SK-N-SH (cell line): ENCODE data around the gene HOXA4. TPM values are rescaled to one million over a fixed set of nuclear protein-coding genes. Genes with fewer than 3 reads are reported as not detected.

Experiments
- CTCF ChIA-PET: fragments of 300-600, 350-600 bp; formaldehyde crosslinking; extraction: SDS; loops from one replicate; lab custom pipeline; 2021; lab: Yijun Ruan, JAX
- POLR2A ChIA-PET: fragments of 350-600 bp; sonication (Branson Sonifier 250); formaldehyde crosslinking; extraction: SDS; loops from one replicate; lab custom pipeline; 2020; ENCODE audit warnings: antibody characterized with exemption, inconsistent platforms; lab: Yijun Ruan, JAX
- DNase-seq: peaks from one replicate; pipeline ENCODE4 v3.0.0; 2012
- H2AFZ ChIP-seq: fragments of 200-600 bp; sonication (generic); 2 replicates; pipeline ENCODE4 v1.8.1; 2016; ENCODE audit warnings: antibody characterized with exemption, mild to moderate bottlenecking, low read depth
- H3F3A ChIP-seq: fragments of 200-600 bp; sonication (generic); replicated peaks from 2 replicates; pipeline ENCODE3; 2016; ENCODE audit warnings: antibody characterized with exemption, mild to moderate bottlenecking; ENCODE audit not compliant: insufficient read depth
- H3K27ac ChIP-seq, 2 experiments: fragments of 200-500 bp in 1 of 2; fragments of 200-600 bp in 1 of 2; sonication (Bioruptor generic) in 1 of 2; sonication (generic), shearing (Covaris generic) in 1 of 2; 2 replicates each; pipeline versions ENCODE4 v1.5.1 to v1.6.1; 2014 to 2016; ENCODE audit warnings: low read depth in 2 of 2, inconsistent platforms in 1 of 2, low read length in 1 of 2, mild to moderate bottlenecking in 1 of 2, mixed read lengths in 1 of 2
- H3K27me3 ChIP-seq: fragments of 200-600 bp; sonication (generic), shearing (Covaris generic); 2 replicates; pipeline ENCODE4 v1.6.1; 2016; ENCODE audit warnings: mixed run types; ENCODE audit not compliant: insufficient read depth
- H3K36me3 ChIP-seq, 2 experiments: fragments of 200-500 bp in 1 of 2; fragments of 200-600 bp in 1 of 2; sonication (Bioruptor generic) in 1 of 2; sonication (generic) in 1 of 2; replicated peaks in 1 of 2; 2 replicates each; pipeline versions ENCODE3 to v1.5.1; 2014 to 2016; ENCODE audit warnings: low read length in 1 of 2, mild to moderate bottlenecking in 1 of 2; ENCODE audit not compliant: insufficient read depth in 2 of 2, control insufficient read depth in 1 of 2
- H3K4me1 ChIP-seq, 2 experiments: fragments of 200-500 bp in 1 of 2; fragments of 200-600 bp in 1 of 2; sonication (Bioruptor generic) in 1 of 2; sonication (generic), shearing (Covaris generic) in 1 of 2; 2 replicates each; pipeline versions ENCODE4 v1.5.1 to v1.6.1; 2014 to 2016; ENCODE audit warnings: low read depth in 1 of 2, low read length in 1 of 2, mixed run types in 1 of 2; ENCODE audit not compliant: insufficient read depth in 2 of 2, control insufficient read depth in 1 of 2
- H3K4me2 ChIP-seq: fragments of 200-600 bp; sonication (generic), shearing (Covaris generic); 2 replicates; pipeline ENCODE4 v1.6.1; 2017; ENCODE audit warnings: mixed run types
- H3K4me3 ChIP-seq, 2 experiments: fragments of 200-500 bp in 1 of 2; fragments of 200-600 bp in 1 of 2; sonication (Bioruptor generic) in 1 of 2; sonication (generic), shearing (Covaris generic) in 1 of 2; 2 replicates each; pipeline versions ENCODE4 v1.5.1 to v1.8.1; 2014 to 2016; ENCODE audit warnings: low read depth in 2 of 2, inconsistent platforms in 1 of 2, low read length in 1 of 2, mild to moderate bottlenecking in 1 of 2, mixed read lengths in 1 of 2, moderate library complexity in 1 of 2
- H3K79me2 ChIP-seq: fragments of 200-600 bp; sonication (generic); 2 replicates; pipeline ENCODE4 v1.8.1; 2017; ENCODE audit warnings: mild to moderate bottlenecking; ENCODE audit not compliant: insufficient read depth
- H3K9ac ChIP-seq: fragments of 200-600 bp; sonication (generic); 2 replicates; pipeline ENCODE4 v1.6.1; 2017; ENCODE audit warnings: mixed run types
- H3K9me2 ChIP-seq: fragments of 200-600 bp; sonication (generic); 2 replicates; pipeline ENCODE4 v1.6.1; 2017; ENCODE audit warnings: mixed run types
- H3K9me3 ChIP-seq: fragments of 200-600 bp; sonication (generic); 2 replicates; pipeline ENCODE4 v1.6.1; 2017; ENCODE audit warnings: mixed run types, mild to moderate bottlenecking, moderate library complexity
- H4K20me1 ChIP-seq: fragments of 200-600 bp; sonication (generic); 2 replicates; pipeline ENCODE4 v1.6.1; 2017; ENCODE audit warnings: mild to moderate bottlenecking, mixed run types; ENCODE audit not compliant: insufficient read depth
- CHD2 ChIP-seq: fragments of 150-350 bp; IDR thresholded peaks from 2 replicates; pipeline ENCODE4 v1.6.1; 2018; ENCODE audit warnings: low read length; ENCODE audit not compliant: partially characterized antibody
- CTCF ChIP-seq: fragments of 200-600 bp; sonication (generic); IDR thresholded peaks from 2 replicates; pipeline ENCODE4 v1.6.1; 2017; ENCODE audit warnings: antibody characterized with exemption, mild to moderate bottlenecking, moderate library complexity
- ELF1 ChIP-seq: IDR thresholded peaks from 2 replicates; pipeline ENCODE4 v1.4.0; 2012
- EP300 ChIP-seq, 2 experiments: IDR thresholded peaks; 2 replicates each; pipeline versions ENCODE4 v1.4.0 to v1.6.1; 2012; ENCODE audit warnings: borderline replicate concordance in 1 of 2, low read depth in 1 of 2, low read length in 1 of 2
- FOSL2 ChIP-seq: IDR thresholded peaks from 2 replicates; pipeline ENCODE4 v1.4.0; 2012; ENCODE audit warnings: low read depth, mild to moderate bottlenecking, moderate library complexity, borderline replicate concordance
- GABPA ChIP-seq: IDR thresholded peaks from 2 replicates; pipeline ENCODE4 v1.4.0; 2012; ENCODE audit warnings: low read depth, mild to moderate bottlenecking
- GATA2 ChIP-seq: sonication (generic); formaldehyde crosslinking; IDR thresholded peaks from 2 replicates; pipeline ENCODE4 v1.5.0; 2020; ENCODE audit warnings: mild to moderate bottlenecking, missing genetic modification reagents
- JUND ChIP-seq: IDR thresholded peaks from 2 replicates; pipeline ENCODE4 v1.4.0; 2012
- MEF2A ChIP-seq: IDR thresholded peaks from 2 replicates; pipeline ENCODE4 v1.4.0; 2012; ENCODE audit warnings: low read depth, borderline replicate concordance
- NFIC ChIP-seq: IDR thresholded peaks from 2 replicates; pipeline ENCODE4 v1.4.0; 2012; ENCODE audit warnings: borderline replicate concordance
- NRF1 ChIP-seq: IDR thresholded peaks from 2 replicates; pipeline ENCODE4 v1.6.1; 2012; ENCODE audit warnings: low read depth, mild to moderate bottlenecking, low read length
- POLR2AphosphoS5 ChIP-seq: IDR thresholded peaks from 2 replicates; pipeline ENCODE4 v1.6.1; 2012; ENCODE audit warnings: low read depth, low read length
- RAD21 ChIP-seq: IDR thresholded peaks from 2 replicates; pipeline ENCODE4 v1.6.1; 2012; ENCODE audit warnings: mild to moderate bottlenecking, low read length
- REST ChIP-seq: IDR thresholded peaks from 2 replicates; pipeline ENCODE4 v1.6.1; 2012; ENCODE audit warnings: mild to moderate bottlenecking, low read depth, low read length, moderate library complexity
- RFX5 ChIP-seq: IDR thresholded peaks from 2 replicates; pipeline ENCODE4 v1.6.1; 2012; ENCODE audit warnings: mild to moderate bottlenecking, improper control_type of control experiment, low read length
- RXRA ChIP-seq: IDR thresholded peaks from 2 replicates; pipeline ENCODE4 v1.4.0; 2012; ENCODE audit warnings: low read depth, mild to moderate bottlenecking, borderline replicate concordance
- SIN3A ChIP-seq: IDR thresholded peaks from 2 replicates; pipeline ENCODE4 v1.6.1; 2012; ENCODE audit warnings: low read depth, mild to moderate bottlenecking, low read length, moderate library complexity, borderline replicate concordance
- SMC3 ChIP-seq: IDR thresholded peaks from 2 replicates; pipeline ENCODE4 v1.6.1; 2012; ENCODE audit warnings: low read depth, low read length, improper control_type of control experiment
- TAF1 ChIP-seq: IDR thresholded peaks from 2 replicates; pipeline ENCODE4 v1.6.1; 2012; ENCODE audit warnings: low read depth, mild to moderate bottlenecking, low read length, moderate library complexity, borderline replicate concordance
- TCF12 ChIP-seq: IDR thresholded peaks from 2 replicates; pipeline ENCODE4 v1.4.0; 2012
- USF1 ChIP-seq: IDR thresholded peaks from 2 replicates; pipeline ENCODE4 v1.4.0; 2012; ENCODE audit warnings: low read depth, borderline replicate concordance
- YY1 ChIP-seq: IDR thresholded peaks from 2 replicates; pipeline ENCODE4 v1.4.0; 2012; ENCODE audit warnings: low read depth, mild to moderate bottlenecking
- ZBTB33 ChIP-seq: IDR thresholded peaks from 2 replicates; pipeline ENCODE4 v1.4.0; 2012; ENCODE audit warnings: low read depth, borderline replicate concordance
- WGBS: methylation state at CpG from one replicate; pipeline ENCODE4 v1.1.6; 2017; ENCODE audit warnings: low lambda C conversion rate; 5-methylcytosine and 5-hydroxymethylcytosine counted together
- polyA plus RNA-seq, 3 experiments: library from polyadenylated mRNA; depleted of rRNA; stranded (reverse); fragments of >200 nt; gene quantifications; 2 replicates each; pipeline ENCODE4 v1.2.3, GENCODE V29; 2012

The HOXA4 gene
- polyA plus RNA-seq, 1 of the 3 experiments (the other 2 are of a cell fraction): not detected

GRCh38 chr7:27179030-27179429 lies 48.5 kb upstream of the HOXA4 start:
- POLR2A ChIA-PET: no interaction called here
- 39% methylated on average over 14 of the region's 14 CpGs for WGBS
- peaks cover 3 to 7% of the 10 kb centered on the region in 2 experiments; a peak in 1 of 4 replicates for H3K4me1 ChIP-seq

GRCh38 chr7:27178366-27178765 lies 47.8 kb upstream of the HOXA4 start:
- Histone ChIP-seq H3K9me3 (no peaks in the 10 kb centered on the region), H3K79me2 (no peaks in the 10 kb centered on the region), H3K9ac (no peak overlapping the region), H2AFZ (no peak overlapping the region), H3F3A (no peaks in the 10 kb centered on the region), H3K4me3 (no peak overlapping the region), H3K36me3 (no peaks in the 10 kb centered on the region), H3K9me2 (no peaks in the 10 kb centered on the region), H4K20me1 (no peaks in the 10 kb centered on the region), H3K4me1 (peaks cover 0 to 3% of the 10 kb centered on the region in 2 experiments; a peak in 1 of 4 replicates), H3K27me3 (peaks cover 97% of the 10 kb centered on the region), H3K4me2 (no peak overlapping the region), H3K27ac (no peak overlapping the region)
- CTCF ChIA-PET: interaction anchor here (1.1 to 12.3 kb wide), 18 partner anchors 12 to 1286 kb away, joined by 3 to 205 read pairs (median 12); partner anchors contain the start of genes HOXA11, HOXA13, HOXA5 and HOXA7
- no peak for DNase-seq
- WGBS: 47% methylated on average over 6 of the region's 6 CpGs
- POLR2A ChIA-PET: no interaction called here
- TF ChIP-seq REST (no peak), SIN3A (no peak), ZBTB33 (no peak), TAF1 (no peak), YY1 (no peak), POLR2AphosphoS5 (no peak), RAD21 (no peak), CTCF (no peak), JUND (no peak), CHD2 (no peak), EP300 (IDR thresholded peaks at IDR 0.05; ENCODE audit: borderline replicate concordance in 1 of 2, low read depth in 1 of 2, low read length in 1 of 2) (no peak), USF1 (no peak), NFIC (no peak), GATA2 (CRISPR knock-in tag) (no peak), SMC3 (no peak), GABPA (no peak), MEF2A (no peak)

More at GRCh38 chr7:27179030-27179429, 48.5 kb upstream of the HOXA4 start:
- Histone ChIP-seq H3K79me2 (no peaks in the 10 kb centered on the region), H3K4me2 (no peak overlapping the region; the same call in 1 of the 2 replicates), H3K9me3 (no peaks in the 10 kb centered on the region), H3K4me3 (no peak overlapping the region), H3K27ac (no peak overlapping the region), H2AFZ (no peak overlapping the region), H3F3A (no peaks in the 10 kb centered on the region), H3K9me2 (no peaks in the 10 kb centered on the region), H3K9ac (no peak overlapping the region), H3K27me3 (peaks cover 97% of the 10 kb centered on the region), H3K36me3 (no peaks in the 10 kb centered on the region), H4K20me1 (no peaks in the 10 kb centered on the region)
- CTCF ChIA-PET: interaction anchor here (0.6 to 12.3 kb wide), 51 partner anchors 11 to 1324 kb away, joined by 3 to 205 read pairs (median 4); partner anchors contain the start of genes EVX1, HOXA11, HOXA13 and HOXA3
- no peak for DNase-seq
- TF ChIP-seq FOSL2 (no peak), SMC3 (no peak), RFX5 (no peak), NRF1 (no peak), POLR2AphosphoS5 (no peak), ELF1 (no peak), MEF2A (no peak), SIN3A (no peak), RXRA (no peak), TCF12 (no peak)
